Endodermal cell (in vitro differentiated cells): ENCODE data around the gene EPN2. TPM values are rescaled to one million over a fixed set of nuclear protein-coding genes. Genes with fewer than 3 reads are reported as not detected.
"Not testable (repeated sequence)": the region's sequence is repeated elsewhere in the genome, so short reads cannot be mapped to it uniquely, and the experiment has no call there.

ENCODE experiments used
- DNase-seq: peaks from one replicate; pipeline ENCODE4 v3.0.0-alpha.2; 2017
- H3K27ac ChIP-seq: 2 replicates; pipeline ENCODE4 v1.5.1; 2013; ENCODE audit warnings: mild to moderate bottlenecking, low read depth, low read length, moderate library complexity
- H3K27me3 ChIP-seq: 2 replicates; pipeline ENCODE4 v1.6.1; 2013; ENCODE audit warnings: mild to moderate bottlenecking, low read length, moderate library complexity; ENCODE audit not compliant: insufficient read depth, control insufficient read depth, poor library complexity, severe bottlenecking
- H3K36me3 ChIP-seq: 2 replicates; pipeline ENCODE4 v1.7.0; 2013; ENCODE audit warnings: mild to moderate bottlenecking, low read length, moderate library complexity; ENCODE audit not compliant: control insufficient read depth, insufficient read depth
- H3K4me1 ChIP-seq: one replicate; pipeline ENCODE4 v1.7.0; 2013; ENCODE audit warnings: low read length; ENCODE audit not compliant: control insufficient read depth, insufficient read depth
- H3K4me3 ChIP-seq: 2 replicates; pipeline ENCODE4 v1.5.1; 2013; ENCODE audit warnings: mild to moderate bottlenecking, low read length, moderate library complexity
- H3K9ac ChIP-seq: 2 replicates; pipeline ENCODE4 v1.6.1; 2013; ENCODE audit warnings: mild to moderate bottlenecking, low read length, moderate library complexity; ENCODE audit not compliant: poor library complexity, severe bottlenecking; ENCODE audit errors: extremely low read depth
- H3K9me3 ChIP-seq: 2 replicates; pipeline ENCODE4 v1.6.1; 2013; ENCODE audit warnings: mild to moderate bottlenecking, low read length, moderate library complexity; ENCODE audit not compliant: control insufficient read depth
- H3K27ac Mint-ChIP-seq: 2 replicates; pipeline ENCODE4 v1.8.0; 2020; ENCODE audit warnings: mixed read lengths
- H3K27me3 Mint-ChIP-seq: 2 replicates; pipeline ENCODE4 v1.8.0; 2021; ENCODE audit warnings: mild to moderate bottlenecking, mixed read lengths; ENCODE audit not compliant: insufficient read depth
- H3K36me3 Mint-ChIP-seq: 2 replicates; pipeline ENCODE4 v1.8.0; 2020; ENCODE audit warnings: low read depth, mixed read lengths
- H3K4me1 Mint-ChIP-seq: 2 replicates; pipeline ENCODE4 v1.8.0; 2020; ENCODE audit warnings: mixed read lengths
- H3K4me3 Mint-ChIP-seq: 2 replicates; pipeline ENCODE4 v1.8.0; 2020; ENCODE audit warnings: mild to moderate bottlenecking, moderate library complexity, mixed read lengths
- H3K9me3 Mint-ChIP-seq: 2 replicates; pipeline ENCODE4 v1.8.0; 2020; ENCODE audit warnings: mild to moderate bottlenecking, mixed read lengths
- WGBS, 2 experiments: methylation state at CpG; one replicate each; pipeline versions ENCODE4 v1.1.5 to v1.1.7; 2013; ENCODE audit warnings: missing lambda C conversion rate in 2 of 2, mixed read lengths in 1 of 2; ENCODE audit not compliant: insufficient coverage in 1 of 2, insufficient read length in 1 of 2; 5-methylcytosine and 5-hydroxymethylcytosine counted together
- long read RNA-seq, 4 experiments: library from polyadenylated mRNA in 2 of 4; library from RNA in 1 of 4; library from capped mRNA in 1 of 4; stranded (forward) in 3 of 4; unstranded in 1 of 4; transcript quantifications; one replicate each; pipeline ENCODE4 v2.0.0, GENCODE V29; 2020 to 2021; ENCODE audit warnings: inconsistent platforms in 1 of 4
- polyA plus RNA-seq, 2 experiments: library from polyadenylated mRNA; stranded (reverse); fragments of 50-300 nt; gene quantifications; one replicate each; pipeline ENCODE4 v1.2.3, GENCODE V29; 2013
- total RNA-seq, 2 donors: library from RNA; stranded (reverse); fragmentation: NEBNext Ultra II Directional in 1 of 2; extraction: Animal tissue kit (Norgen Biotek cat#: 25700) in 1 of 2; gene quantifications; 2 replicates in 1 of 2; 3 replicates in 1 of 2; pipeline ENCODE4 v1.2.1, GENCODE V29; 2021

The EPN2 gene
- total RNA-seq = 10 to 100 TPM; 46.0 to 50.9 TPM
- polyA plus RNA-seq (2013, experiment 1 of 2) = 27.7 TPM
- polyA plus RNA-seq (2013, experiment 2 of 2) = 29.1 TPM
- long read RNA-seq, experiment 1, full-length matches to known transcripts = 4 of 15 reads
- long read RNA-seq, experiment 1, partial matches to known transcripts = 0 of 15 reads
- long read RNA-seq, experiment 1, other reads (novel, unspliced or antisense) = 11 of 15 reads
- long read RNA-seq, experiment 2, full-length matches to known transcripts = 37 of 74 reads
- long read RNA-seq, experiment 2, partial matches to known transcripts = 5 of 74 reads
- long read RNA-seq, experiment 2, other reads (novel, unspliced or antisense) = 32 of 74 reads
- long read RNA-seq, experiment 3, full-length matches to known transcripts = 24 of 48 reads
- long read RNA-seq, experiment 3, partial matches to known transcripts = 8 of 48 reads
- long read RNA-seq, experiment 3, other reads (novel, unspliced or antisense) = 16 of 48 reads
- long read RNA-seq, experiment 4, partial matches to known transcripts = 11 of 12 reads
- long read RNA-seq, experiment 4, other reads (novel, unspliced or antisense) = 1 of 12 reads

DNA sequence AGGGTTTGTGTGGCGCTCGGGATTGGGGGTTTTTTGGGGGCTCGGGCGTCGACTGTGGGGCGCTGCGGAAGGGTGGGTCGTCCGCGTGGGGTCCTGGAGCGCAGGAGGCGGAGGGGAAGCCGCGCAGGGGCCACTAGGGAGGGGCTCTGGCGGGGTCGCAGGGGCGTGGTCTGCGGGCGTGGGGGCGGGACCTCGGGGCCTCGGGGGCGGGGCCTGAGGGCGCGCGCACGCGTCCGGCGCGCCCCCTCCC, at the start of gene EPN2:
EPN2 (plus strand) TSS at position 228 of the 250 bp plus-strand sequence. CDS start 45,754 bp downstream, outside the sequence.
- Histone ChIP-seq H3K4me3 (peak within 1 kb of the TSS; percentile 94), H3K9ac (peak within 1 kb of the TSS; percentile 72)
- peak; percentile 91 for DNase-seq
- H3K4me1 Mint-ChIP-seq, H3K36me3 ChIP-seq, H3K27ac ChIP-seq, H3K9me3 Mint-ChIP-seq, H3K9me3 ChIP-seq, H3K27me3 Mint-ChIP-seq, H3K36me3 Mint-ChIP-seq, H3K27me3 ChIP-seq, H3K4me1 ChIP-seq: not testable (repeated sequence)
- H3K27ac Mint-ChIP-seq = peak within 1 kb of the TSS; percentile 74
- 0% methylated on average over 17 of the region's 31 CpGs; no CpG with 5 or more reads in 1 of the 2 experiments for WGBS, 2 experiments
- H3K4me3 Mint-ChIP-seq = peak within 1 kb of the TSS; percentile 88

GRCh38 chr17:19187883-19188869, 49.0 kb upstream of the EPN2 start:
- not testable (repeated sequence) for H3K9me3 ChIP-seq, H3K36me3 ChIP-seq, H3K27ac Mint-ChIP-seq, H3K36me3 Mint-ChIP-seq, DNase-seq, H3K27me3 Mint-ChIP-seq, H3K9me3 Mint-ChIP-seq, H3K4me1 ChIP-seq, H3K4me3 Mint-ChIP-seq, H3K27ac ChIP-seq, H3K4me3 ChIP-seq, H3K4me1 Mint-ChIP-seq, H3K27me3 ChIP-seq, H3K9ac ChIP-seq
- no CpG with 5 or more reads among the region's 62 CpGs for WGBS, 2 experiments

DNA sequence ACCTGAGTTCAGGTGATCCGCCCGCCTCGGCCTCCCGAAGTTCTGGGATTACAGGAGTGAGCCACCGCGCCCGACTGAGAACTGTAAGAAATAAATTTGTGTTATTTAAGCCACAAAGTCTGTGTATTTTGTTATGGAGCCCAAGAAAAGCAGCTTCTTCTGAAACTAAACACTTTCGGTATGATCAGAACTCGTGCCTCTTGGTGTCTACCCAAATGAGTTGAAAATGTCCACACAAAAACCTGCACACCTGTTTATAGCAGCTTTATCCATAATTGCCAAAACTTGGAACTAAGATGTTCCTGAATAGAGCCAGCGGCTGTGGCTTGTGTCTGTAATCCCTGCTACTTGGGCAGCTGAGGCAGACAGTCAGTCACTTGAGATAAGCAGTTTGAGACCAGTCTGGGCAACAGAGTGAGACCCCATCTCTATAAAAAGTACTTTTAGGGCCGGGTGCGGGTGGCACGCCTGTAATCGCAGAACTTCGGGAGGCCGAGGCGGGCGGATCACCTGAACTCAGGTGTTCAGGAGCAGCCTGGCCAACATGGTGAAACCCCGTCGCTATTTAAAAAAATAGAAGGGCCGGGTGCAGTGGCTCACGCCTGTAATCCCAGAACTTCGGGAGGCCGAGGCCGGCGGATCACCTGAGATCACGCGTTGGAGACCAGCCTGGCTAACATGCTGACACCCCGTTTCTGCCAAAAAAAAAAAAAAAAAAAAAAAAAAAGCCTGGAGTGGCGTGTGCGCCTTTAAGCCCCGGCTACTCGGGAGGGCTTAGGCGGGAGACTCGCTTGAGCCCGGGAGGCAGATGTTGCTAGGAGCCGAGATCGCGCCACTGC, 48.1 kb upstream of the EPN2 start:
- not testable (repeated sequence) for H3K27ac Mint-ChIP-seq, H3K27me3 ChIP-seq, H3K4me3 Mint-ChIP-seq, H3K27me3 Mint-ChIP-seq, DNase-seq, H3K36me3 Mint-ChIP-seq, H3K4me1 ChIP-seq, H3K4me3 ChIP-seq, H3K4me1 Mint-ChIP-seq, H3K9me3 ChIP-seq, H3K27ac ChIP-seq, H3K36me3 ChIP-seq, H3K9ac ChIP-seq, H3K9me3 Mint-ChIP-seq
- no CpG with 5 or more reads among the region's 39 CpGs for WGBS, 2 experiments

GRCh38 chr17:19189781-19190405, 47.3 kb upstream of the EPN2 start:
- H3K9ac ChIP-seq, H3K27me3 Mint-ChIP-seq, H3K36me3 ChIP-seq, H3K4me3 ChIP-seq, H3K27ac Mint-ChIP-seq, H3K27ac ChIP-seq, H3K4me1 Mint-ChIP-seq, H3K9me3 Mint-ChIP-seq, H3K27me3 ChIP-seq, DNase-seq, H3K4me3 Mint-ChIP-seq, H3K36me3 Mint-ChIP-seq, H3K4me1 ChIP-seq, H3K9me3 ChIP-seq: not testable (repeated sequence)
- WGBS, 2 experiments = no CpG with 5 or more reads among the region's 36 CpGs

DNA sequence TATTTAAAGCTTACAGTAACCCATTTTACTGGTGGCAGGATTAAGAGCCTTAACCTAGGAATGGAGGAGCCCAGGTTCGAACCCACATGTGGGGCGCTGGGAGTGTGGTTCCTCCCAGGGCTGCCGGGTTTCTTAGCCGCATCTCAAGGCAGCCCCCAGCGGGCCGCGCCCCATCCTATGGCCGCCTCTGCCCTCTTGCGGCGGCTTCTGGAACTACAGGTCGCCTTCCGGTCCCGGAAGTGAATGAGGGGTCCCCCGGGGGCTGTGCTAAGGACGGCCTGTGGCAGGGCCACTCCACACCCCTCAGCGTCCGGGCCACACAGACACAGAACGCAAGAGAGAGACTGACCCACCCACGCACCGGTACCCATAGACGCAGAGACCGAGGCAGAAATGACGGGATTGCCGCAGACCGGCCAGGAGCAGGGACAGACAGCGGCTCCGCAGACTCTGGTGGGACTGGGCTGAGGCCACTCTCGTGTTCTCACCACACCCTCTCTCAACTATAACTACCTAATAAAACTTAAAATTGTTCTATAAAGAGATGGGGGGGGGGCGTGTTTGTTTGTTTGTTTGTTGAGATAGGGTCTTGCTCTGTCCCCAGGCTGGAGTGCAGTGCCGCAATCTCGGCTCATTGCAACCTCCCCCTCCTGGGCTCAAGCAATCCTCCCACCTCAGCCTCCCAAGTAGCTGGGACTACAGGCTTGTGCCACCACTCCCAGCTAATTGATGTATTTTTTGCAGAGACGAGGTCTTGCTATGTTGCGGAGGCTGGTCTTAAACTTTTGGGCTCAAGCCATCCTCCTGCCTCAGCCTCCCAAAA, 40.6 kb upstream of the EPN2 start:
- H3K27ac ChIP-seq, H3K4me1 Mint-ChIP-seq, H3K4me3 ChIP-seq, H3K9ac ChIP-seq, H3K27me3 ChIP-seq, H3K4me3 Mint-ChIP-seq, H3K27ac Mint-ChIP-seq, DNase-seq, H3K36me3 ChIP-seq, H3K27me3 Mint-ChIP-seq, H3K9me3 ChIP-seq, H3K4me1 ChIP-seq, H3K9me3 Mint-ChIP-seq, H3K36me3 Mint-ChIP-seq: not testable (repeated sequence)
- no CpG with 5 or more reads among the region's 33 CpGs for WGBS, 2 experiments
